ENCODE results near the gene MLLT3. TPM values are rescaled to one million over a fixed set of nuclear protein-coding genes. Genes with fewer than 3 reads are reported as not detected.

Gene MLLT3
- total and polyA plus RNA-seq, 2 donors (not counting 3 experiments of a cell fraction or from before 2014, with no cell fraction given), result 6.1 to 10.0 TPM

DNA sequence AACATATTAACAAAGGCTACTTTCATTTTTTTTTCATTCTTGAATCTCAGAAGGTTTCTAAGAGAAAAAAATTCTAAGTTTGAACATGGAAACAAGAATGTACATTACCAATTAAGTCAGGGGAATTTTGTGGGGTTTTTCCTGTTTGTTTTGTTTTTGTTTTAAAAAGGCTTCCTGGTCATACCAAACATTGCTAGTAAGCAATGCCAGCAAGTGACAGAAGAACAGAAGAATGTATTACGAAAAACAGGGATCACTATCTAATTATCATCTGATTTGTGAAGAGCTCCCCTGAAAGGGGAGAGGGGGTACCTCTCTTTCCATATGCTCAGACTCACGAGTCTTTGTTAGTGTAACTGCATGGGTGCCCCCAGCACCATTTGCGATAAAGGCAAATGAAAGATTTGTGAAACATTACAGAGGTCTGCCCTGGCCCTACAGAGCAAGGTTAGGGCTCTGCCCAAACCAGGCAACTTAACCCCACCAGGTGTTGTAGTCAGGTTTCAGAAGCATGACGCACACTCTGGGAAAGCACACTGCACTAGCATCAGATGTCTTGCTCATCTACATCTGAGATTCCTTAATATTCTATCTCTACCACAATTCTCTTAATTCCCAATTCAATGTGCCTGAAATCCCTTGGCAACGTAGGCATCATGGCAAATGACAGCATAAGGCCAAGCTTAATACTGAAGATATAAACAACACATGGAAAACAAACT lies 268.2 kb downstream of the MLLT3 start:
- no peaks in the 10 kb centered on the region for H3K36me3 ChIP-seq (ENCODE audit: control insufficient read depth in 2 of 2, extremely low read depth in 1 of 2, insufficient read depth in 2 of 2, low read length in 2 of 2)
- no peaks in the 10 kb centered on the region for H3K9me3 ChIP-seq (replicated peaks; ENCODE audit: control insufficient read depth, insufficient read depth, low read length)
- H3K4me2 ChIP-seq (ENCODE audit: insufficient read depth, low read length), result no peak overlapping the region
- H3K79me2 ChIP-seq (ENCODE audit: control insufficient read depth, insufficient read depth, low read length), result no peaks in the 10 kb centered on the region
- TF ChIP-seq POLR2AphosphoS5 (IDR thresholded peaks at IDR 0.05; ENCODE audit: insufficient read depth, low read depth, low read length), result no peak
- TF ChIP-seq, protein P1, sequence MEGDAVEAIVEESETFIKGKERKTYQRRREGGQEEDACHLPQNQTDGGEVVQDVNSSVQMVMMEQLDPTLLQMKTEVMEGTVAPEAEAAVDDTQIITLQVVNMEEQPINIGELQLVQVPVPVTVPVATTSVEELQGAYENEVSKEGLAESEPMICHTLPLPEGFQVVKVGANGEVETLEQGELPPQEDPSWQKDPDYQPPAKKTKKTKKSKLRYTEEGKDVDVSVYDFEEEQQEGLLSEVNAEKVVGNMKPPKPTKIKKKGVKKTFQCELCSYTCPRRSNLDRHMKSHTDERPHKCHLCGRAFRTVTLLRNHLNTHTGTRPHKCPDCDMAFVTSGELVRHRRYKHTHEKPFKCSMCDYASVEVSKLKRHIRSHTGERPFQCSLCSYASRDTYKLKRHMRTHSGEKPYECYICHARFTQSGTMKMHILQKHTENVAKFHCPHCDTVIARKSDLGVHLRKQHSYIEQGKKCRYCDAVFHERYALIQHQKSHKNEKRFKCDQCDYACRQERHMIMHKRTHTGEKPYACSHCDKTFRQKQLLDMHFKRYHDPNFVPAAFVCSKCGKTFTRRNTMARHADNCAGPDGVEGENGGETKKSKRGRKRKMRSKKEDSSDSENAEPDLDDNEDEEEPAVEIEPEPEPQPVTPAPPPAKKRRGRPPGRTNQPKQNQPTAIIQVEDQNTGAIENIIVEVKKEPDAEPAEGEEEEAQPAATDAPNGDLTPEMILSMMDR (IDR thresholded peaks at IDR 0.05; ENCODE audit: extremely low read depth in 1 of 2, insufficient read depth in 1 of 2, low read depth in 1 of 2, low read length in 2 of 2), result no peak
- TF ChIP-seq EZH2 (IDR thresholded peaks at IDR 0.05; ENCODE audit: borderline replicate concordance, low read depth, low read length, severe bottlenecking), result no peak
- TF ChIP-seq MYC (IDR thresholded peaks at IDR 0.05; ENCODE audit: low read depth, low read length), result no peak
- no peak for TF ChIP-seq GATA2 (IDR thresholded peaks at IDR 0.05; ENCODE audit: insufficient read depth, insufficient read length, low read depth, low read length)
- ChIA-PET CTCF (interaction anchor here (0.7 to 2.0 kb wide), 3 partner anchors 270 to 587 kb away, joined by 3 to 18 read pairs (median 5); no protein-coding TSS in a partner anchor), POLR2A (no interaction called here)
- BruUV-seq (replicated peaks), result no TSS peak
- no peak overlapping the region for H3K27ac ChIP-seq (ENCODE audit: insufficient read depth, low read depth, low read length)
- DNase-seq (ENCODE audit: low read depth, low spot score) (no peak), FAIRE-seq (no peak)
- H4K20me1 ChIP-seq (replicated peaks; ENCODE audit: control insufficient read depth, extremely low read depth, insufficient read depth, low read length), result no peaks in the 10 kb centered on the region
- H3K9ac ChIP-seq (replicated peaks; ENCODE audit: extremely low read depth, insufficient read depth, low read length), result no peak overlapping the region
- no peaks in the 10 kb centered on the region for H3K27me3 ChIP-seq (ENCODE audit: control insufficient read depth in 2 of 2, insufficient read depth in 2 of 2, low read length in 2 of 2)
- dilution Hi-C loops (cut with MboI; ENCODE audit: extremely low pct_ligation_motif_present, low sequenced_read_pairs), result no loop called here
- H3K4me1 ChIP-seq (ENCODE audit: control insufficient read depth, extremely low read depth, insufficient read depth, low read length), result peaks cover 19% of the 10 kb centered on the region
- no peak overlapping the region for H2AFZ ChIP-seq (ENCODE audit: low read depth, low read length)
- intact Hi-C loops (cut with micrococcal nuclease), result no loop called here
- H3K4me3 ChIP-seq (replicated peaks in 1 of 3; ENCODE audit: insufficient read depth in 1 of 3, low read depth in 1 of 3, low read length in 3 of 3), result no peak overlapping the region
- H3K9me1 ChIP-seq (replicated peaks; ENCODE audit: control insufficient read depth, extremely low read depth, insufficient read depth, low read length), result no peaks in the 10 kb centered on the region

Data from endothelial cell of umbilical vein (primary cell).